ENCODE results near the gene TOP1.

The TOP1 gene

GRCh38 chr20:41169791-41170351, 141.2 kb downstream of the TOP1 start:
- peaks cover 11% of the 10 kb centered on the region; the same call in 1 of the 2 replicates for H3K36me3 ChIP-seq (replicated peaks; ENCODE audit: insufficient read depth, low read length)
- peaks cover 8% of the 10 kb centered on the region; the same call in 1 of the 2 replicates for H3F3A ChIP-seq (ENCODE audit: insufficient read depth, low read length)
- H3K9me2 ChIP-seq (replicated peaks; ENCODE audit: insufficient read depth, low read length), result no peaks in the 10 kb centered on the region
- H4K20me1 ChIP-seq (ENCODE audit: insufficient read depth, low read length), result peaks cover 10% of the 10 kb centered on the region; the same call in 1 of the 2 replicates
- TF ChIP-seq EZH2phosphoT487 (IDR thresholded peaks at IDR 0.05; ENCODE audit: low read length) (no peak), EZH2 (optimal IDR thresholded peaks at IDR 0.05; ENCODE audit: low read depth, low read length) (no peak)
- TF ChIP-seq, protein P1, sequence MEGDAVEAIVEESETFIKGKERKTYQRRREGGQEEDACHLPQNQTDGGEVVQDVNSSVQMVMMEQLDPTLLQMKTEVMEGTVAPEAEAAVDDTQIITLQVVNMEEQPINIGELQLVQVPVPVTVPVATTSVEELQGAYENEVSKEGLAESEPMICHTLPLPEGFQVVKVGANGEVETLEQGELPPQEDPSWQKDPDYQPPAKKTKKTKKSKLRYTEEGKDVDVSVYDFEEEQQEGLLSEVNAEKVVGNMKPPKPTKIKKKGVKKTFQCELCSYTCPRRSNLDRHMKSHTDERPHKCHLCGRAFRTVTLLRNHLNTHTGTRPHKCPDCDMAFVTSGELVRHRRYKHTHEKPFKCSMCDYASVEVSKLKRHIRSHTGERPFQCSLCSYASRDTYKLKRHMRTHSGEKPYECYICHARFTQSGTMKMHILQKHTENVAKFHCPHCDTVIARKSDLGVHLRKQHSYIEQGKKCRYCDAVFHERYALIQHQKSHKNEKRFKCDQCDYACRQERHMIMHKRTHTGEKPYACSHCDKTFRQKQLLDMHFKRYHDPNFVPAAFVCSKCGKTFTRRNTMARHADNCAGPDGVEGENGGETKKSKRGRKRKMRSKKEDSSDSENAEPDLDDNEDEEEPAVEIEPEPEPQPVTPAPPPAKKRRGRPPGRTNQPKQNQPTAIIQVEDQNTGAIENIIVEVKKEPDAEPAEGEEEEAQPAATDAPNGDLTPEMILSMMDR (IDR thresholded peaks at IDR 0.05; ENCODE audit: low read length), result no peak
- H3K4me1 ChIP-seq (ENCODE audit: low read length), result peaks cover 23% of the 10 kb centered on the region
- H3K27ac ChIP-seq (ENCODE audit: low read length), result no peak overlapping the region
- H2AFZ ChIP-seq (ENCODE audit: low read length), result no peak overlapping the region
- no peaks in the 10 kb centered on the region for H3K9me3 ChIP-seq (replicated peaks; ENCODE audit: insufficient read depth, low read length)
- DNase-seq, result no peak
- no peaks in the 10 kb centered on the region for H3K27me3 ChIP-seq (replicated peaks; ENCODE audit: insufficient read depth, low read length)
- H3K9ac ChIP-seq (ENCODE audit: low read length), result no peak overlapping the region
- no peak overlapping the region for H3K4me2 ChIP-seq (ENCODE audit: low read depth, low read length)
- no peak overlapping the region for H3K4me3 ChIP-seq (ENCODE audit: low read length)
- H3K79me2 ChIP-seq (ENCODE audit: low read length), result no peaks in the 10 kb centered on the region

GRCh38 chr20:41170386-41171105, 141.9 kb downstream of the TOP1 start:
- Histone ChIP-seq H3K9ac (ENCODE audit: low read length) (no peak overlapping the region), H3K4me2 (ENCODE audit: low read depth, low read length) (no peak overlapping the region), H3K79me2 (ENCODE audit: low read length) (no peaks in the 10 kb centered on the region), H3K9me2 (replicated peaks; ENCODE audit: insufficient read depth, low read length) (no peaks in the 10 kb centered on the region), H3F3A (ENCODE audit: insufficient read depth, low read length) (peaks cover 8% of the 10 kb centered on the region; the same call in 1 of the 2 replicates), H3K9me3 (replicated peaks; ENCODE audit: insufficient read depth, low read length) (no peaks in the 10 kb centered on the region), H3K27me3 (replicated peaks; ENCODE audit: insufficient read depth, low read length) (no peaks in the 10 kb centered on the region), H3K36me3 (replicated peaks; ENCODE audit: insufficient read depth, low read length) (peaks cover 11% of the 10 kb centered on the region; the same call in 1 of the 2 replicates), H3K27ac (ENCODE audit: low read length) (no peak overlapping the region), H4K20me1 (ENCODE audit: insufficient read depth, low read length) (peaks cover 10% of the 10 kb centered on the region; the same call in 1 of the 2 replicates), H3K4me1 (ENCODE audit: low read length) (peaks cover 23% of the 10 kb centered on the region), H3K4me3 (ENCODE audit: low read length) (no peak overlapping the region), H2AFZ (ENCODE audit: low read length) (no peak overlapping the region)
- no peak for TF ChIP-seq EZH2 (optimal IDR thresholded peaks at IDR 0.05; ENCODE audit: low read depth, low read length)
- TF ChIP-seq, protein P1 (IDR thresholded peaks at IDR 0.05; ENCODE audit: low read length), result no peak
- TF ChIP-seq EZH2phosphoT487 (IDR thresholded peaks at IDR 0.05; ENCODE audit: low read length), result no peak
- DNase-seq, result no peak

DNA sequence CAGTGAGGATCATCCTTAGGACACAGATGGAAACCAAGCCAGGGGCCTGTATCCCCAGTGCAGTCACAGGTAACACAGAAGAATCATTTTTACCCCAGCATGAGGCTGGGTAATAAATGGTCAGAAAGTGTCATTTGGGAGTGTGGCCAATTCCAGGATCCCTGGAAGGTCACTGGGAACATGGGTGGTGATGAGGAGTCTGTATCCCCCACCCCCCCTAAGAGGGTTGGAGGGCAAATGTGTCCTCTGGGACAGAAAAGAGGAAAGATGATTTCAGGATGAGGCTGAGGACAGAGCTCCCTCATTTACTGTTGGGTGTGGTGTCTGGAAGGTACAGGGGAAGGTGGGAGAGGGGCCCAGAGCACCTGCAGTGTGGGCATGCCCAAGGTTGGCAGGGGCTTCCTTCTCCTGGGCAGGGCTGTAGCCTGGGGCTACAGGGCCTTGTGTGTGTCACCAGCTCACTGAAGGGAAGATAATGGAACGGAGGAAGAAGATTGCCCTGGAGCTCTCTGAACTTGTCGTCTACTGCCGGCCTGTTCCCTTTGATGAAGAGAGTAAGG, 143.2 kb downstream of the TOP1 start:
- peaks cover 11% of the 10 kb centered on the region; the same call in 1 of the 2 replicates for H3K36me3 ChIP-seq (replicated peaks; ENCODE audit: insufficient read depth, low read length)
- H3K9me2 ChIP-seq (replicated peaks; ENCODE audit: insufficient read depth, low read length), result no peaks in the 10 kb centered on the region
- H4K20me1 ChIP-seq (ENCODE audit: insufficient read depth, low read length), result peaks cover 10% of the 10 kb centered on the region; the same call in 1 of the 2 replicates
- peaks cover 16% of the 10 kb centered on the region for H3K4me1 ChIP-seq (ENCODE audit: low read length)
- no peak overlapping the region for H3K4me2 ChIP-seq (ENCODE audit: low read depth, low read length)
- no peak overlapping the region for H2AFZ ChIP-seq (ENCODE audit: low read length)
- no peaks in the 10 kb centered on the region for H3K27me3 ChIP-seq (replicated peaks; ENCODE audit: insufficient read depth, low read length)
- no peak overlapping the region for H3K9ac ChIP-seq (ENCODE audit: low read length)
- H3K4me3 ChIP-seq (ENCODE audit: low read length), result no peak overlapping the region
- peaks cover 8% of the 10 kb centered on the region; the same call in 1 of the 2 replicates for H3F3A ChIP-seq (ENCODE audit: insufficient read depth, low read length)
- TF ChIP-seq EZH2phosphoT487 (IDR thresholded peaks at IDR 0.05; ENCODE audit: low read length), result no peak
- no peak for TF ChIP-seq EZH2 (optimal IDR thresholded peaks at IDR 0.05; ENCODE audit: low read depth, low read length)
- TF ChIP-seq, protein P1 (IDR thresholded peaks at IDR 0.05; ENCODE audit: low read length), result no peak
- H3K9me3 ChIP-seq (replicated peaks; ENCODE audit: insufficient read depth, low read length), result no peaks in the 10 kb centered on the region
- DNase-seq, result no peak
- no peaks in the 10 kb centered on the region for H3K79me2 ChIP-seq (ENCODE audit: low read length)
- H3K27ac ChIP-seq (ENCODE audit: low read length), result no peak overlapping the region
